CD4-positive, alpha-beta T cell treated with Interleukin-15 for 1 hour (primary cell): ENCODE results near the gene TULP3.

Source experiments
- DNase-seq: peaks from one replicate; pipeline ENCODE4 v3.0.0-alpha.2; 2020

TULP3 gene

DNA sequence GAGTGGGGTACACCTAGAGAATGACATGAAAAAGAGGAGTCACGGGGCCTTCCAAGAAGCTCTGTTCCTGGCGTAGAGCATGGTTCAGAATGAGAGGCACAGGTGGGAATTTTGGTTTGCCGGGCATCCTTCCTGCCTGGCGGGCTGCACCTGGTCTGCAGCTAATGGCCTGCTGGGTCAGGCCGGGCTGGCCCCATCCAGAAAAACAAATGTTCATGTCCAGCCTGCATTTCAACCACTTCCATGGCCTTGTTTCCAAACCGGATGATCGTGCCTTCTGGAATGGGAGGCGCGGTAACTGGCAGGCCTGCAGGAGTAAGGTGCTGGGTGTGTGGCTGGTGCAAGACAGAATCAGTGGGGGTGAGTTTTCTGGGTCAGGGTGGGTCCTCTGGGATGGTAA is 82.9 kb downstream of the TULP3 start:
- DNase-seq: no peak

DNA sequence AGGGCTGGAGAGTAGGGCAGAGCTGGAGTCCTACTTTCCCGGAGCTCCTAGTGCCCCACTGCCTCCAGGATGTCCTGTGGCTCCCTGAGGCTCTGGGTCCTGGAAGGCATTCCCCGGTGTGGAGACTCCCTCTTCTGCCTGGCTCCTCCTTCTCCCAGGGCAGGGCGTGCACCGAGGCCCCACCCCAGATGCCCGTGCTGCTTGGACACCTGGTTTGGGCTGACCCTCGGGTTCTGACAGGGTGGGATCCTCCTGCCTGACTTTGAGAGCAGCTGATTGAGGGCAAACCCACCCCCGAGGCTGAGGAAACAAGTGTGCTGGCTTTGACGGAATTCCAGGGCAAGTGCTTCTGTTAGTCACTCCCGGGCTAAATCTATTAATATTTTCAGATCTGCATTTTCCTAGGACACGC is 83.9 kb downstream of the TULP3 start:
- no peak for DNase-seq

DNA sequence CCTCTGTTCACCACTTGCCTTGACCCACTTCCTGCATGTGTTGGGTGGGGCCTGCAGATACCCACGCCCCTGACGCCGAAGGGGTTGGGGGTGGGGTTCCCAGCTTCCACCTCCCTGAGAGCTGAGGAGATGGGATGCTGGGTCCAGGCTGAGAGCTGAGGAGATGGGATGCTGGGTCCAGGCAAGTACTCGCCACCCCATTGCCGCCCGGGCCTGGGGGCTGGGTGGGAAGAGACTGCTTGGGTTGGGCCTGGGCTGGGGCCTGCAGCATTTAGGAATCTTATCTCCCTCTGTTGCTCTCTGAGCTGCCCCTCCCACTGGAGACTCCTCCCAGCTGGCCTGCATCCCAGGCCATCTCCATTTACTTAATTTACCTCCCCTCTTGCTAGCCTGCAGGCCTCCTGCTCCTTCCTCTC is 85.9 kb downstream of the TULP3 start:
- no peak for DNase-seq

DNA sequence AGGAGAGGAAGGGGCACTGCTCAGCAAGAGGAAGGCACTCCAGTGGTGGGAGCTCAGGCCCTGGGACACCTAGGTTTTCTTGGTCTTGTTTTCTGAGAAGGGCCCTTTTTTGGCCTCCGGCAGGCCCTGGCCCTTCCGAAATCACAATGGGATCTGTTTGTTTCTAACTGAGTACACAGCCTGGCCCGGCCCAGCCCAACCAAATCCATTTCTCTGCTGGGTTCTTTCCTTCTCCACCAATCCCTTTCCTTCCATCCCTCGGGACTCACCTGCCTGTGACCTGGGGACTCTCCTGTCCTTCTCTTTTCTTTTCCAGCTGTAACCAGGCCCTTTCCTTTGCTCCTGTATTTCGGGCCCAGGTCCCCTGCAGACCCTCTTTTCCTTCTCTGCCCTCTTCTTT is 87.1 kb downstream of the TULP3 start:
- DNase-seq: no peak

DNA sequence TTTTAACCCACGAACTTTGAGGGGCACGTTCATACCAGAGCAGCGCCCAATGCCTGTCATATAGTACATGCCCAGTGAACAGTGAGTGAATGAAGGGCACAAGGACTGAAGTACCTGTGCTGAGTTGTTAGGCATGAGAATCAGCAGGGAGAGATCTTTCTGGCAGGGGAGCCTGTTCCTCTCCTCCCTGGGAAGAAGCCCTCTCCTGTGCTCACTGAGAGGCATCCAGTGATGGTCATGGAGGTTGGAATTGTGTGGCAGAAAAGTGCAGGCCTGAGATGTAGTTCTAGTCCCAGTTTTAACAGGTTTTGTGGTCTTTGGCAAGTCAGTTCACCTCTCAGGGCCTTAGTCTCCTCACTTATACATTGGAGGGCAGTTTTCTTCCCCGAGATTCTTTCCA is 89.1 kb downstream of the TULP3 start:
- no peak for DNase-seq

DNA sequence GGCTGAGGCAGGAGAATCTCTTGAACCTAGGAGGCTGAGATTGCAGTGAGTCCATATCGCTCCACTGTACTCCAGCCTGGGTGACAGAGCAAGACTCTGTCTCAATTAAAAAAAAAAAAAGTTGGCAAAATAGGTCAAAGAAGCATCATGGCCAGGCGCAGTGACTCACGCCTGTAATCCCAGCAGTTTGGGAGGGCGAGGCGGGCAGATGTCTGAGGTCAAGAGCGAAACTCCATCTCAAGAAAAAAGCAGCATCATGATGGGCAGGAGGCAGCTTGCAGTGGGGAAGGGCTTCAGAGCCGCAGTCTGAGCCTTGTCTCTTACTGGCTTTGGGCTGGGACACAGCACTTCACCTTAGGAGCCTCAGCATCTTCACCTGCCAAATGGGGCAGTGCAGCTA is 89.9 kb downstream of the TULP3 start:
- no peak for DNase-seq

DNA sequence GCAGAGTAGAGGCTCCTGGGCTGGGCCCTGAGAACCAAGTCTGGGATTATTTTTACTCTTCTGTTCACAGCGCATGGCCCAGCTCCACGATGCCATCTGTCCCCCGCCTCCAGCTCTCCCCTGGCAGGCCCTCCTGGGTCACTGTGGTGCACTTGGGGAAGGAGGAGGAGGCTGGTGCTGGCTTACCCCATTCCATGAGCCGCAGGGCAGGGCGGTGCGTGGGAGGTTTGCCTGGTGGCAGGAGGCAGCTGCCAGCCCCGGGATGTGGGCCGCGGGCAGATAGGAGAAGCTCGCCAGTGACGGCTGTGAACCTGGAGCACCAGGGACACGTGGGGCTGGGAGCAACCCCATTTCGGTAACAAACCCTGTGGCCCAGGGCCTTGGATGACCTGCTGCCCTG is 91.7 kb downstream of the TULP3 start:
- no peak for DNase-seq

DNA sequence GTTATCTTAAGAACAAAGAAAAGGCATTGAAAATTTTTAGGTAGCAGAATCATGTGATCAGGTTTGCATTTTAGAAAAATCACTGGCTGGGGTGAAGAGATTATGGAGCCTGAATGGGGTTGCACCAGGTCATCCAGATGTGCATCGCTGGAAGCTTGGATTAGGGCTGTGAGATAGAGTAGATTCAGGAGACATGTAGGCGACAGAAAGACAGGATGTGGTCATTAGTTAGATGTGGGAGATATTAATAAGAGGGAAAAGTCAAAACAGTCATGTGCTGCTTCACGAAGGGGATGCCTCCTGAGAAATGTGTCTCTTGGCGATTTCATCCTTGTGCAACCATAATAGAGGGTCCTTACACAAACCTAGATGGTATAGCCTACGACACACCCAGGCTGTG is 93.6 kb downstream of the TULP3 start:
- DNase-seq: no peak

DNA sequence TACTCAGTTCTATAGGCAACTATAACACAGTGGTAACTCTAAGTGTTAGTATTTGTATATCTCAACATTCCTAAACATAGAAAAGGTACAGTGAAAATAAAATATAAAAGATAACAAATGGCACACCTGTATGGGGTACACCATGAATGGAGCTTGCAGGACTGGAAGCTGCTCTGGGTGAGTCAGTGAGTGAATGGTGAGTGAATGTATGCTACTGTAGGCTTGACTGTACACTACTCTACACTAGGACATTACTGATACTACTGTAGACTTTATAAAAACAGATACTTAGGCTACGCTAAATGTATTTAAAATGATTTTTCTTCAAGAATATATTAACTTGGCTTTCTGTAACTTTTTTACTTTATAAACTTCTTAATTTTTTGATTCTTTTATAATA is 94.0 kb downstream of the TULP3 start:
- no peak for DNase-seq

DNA sequence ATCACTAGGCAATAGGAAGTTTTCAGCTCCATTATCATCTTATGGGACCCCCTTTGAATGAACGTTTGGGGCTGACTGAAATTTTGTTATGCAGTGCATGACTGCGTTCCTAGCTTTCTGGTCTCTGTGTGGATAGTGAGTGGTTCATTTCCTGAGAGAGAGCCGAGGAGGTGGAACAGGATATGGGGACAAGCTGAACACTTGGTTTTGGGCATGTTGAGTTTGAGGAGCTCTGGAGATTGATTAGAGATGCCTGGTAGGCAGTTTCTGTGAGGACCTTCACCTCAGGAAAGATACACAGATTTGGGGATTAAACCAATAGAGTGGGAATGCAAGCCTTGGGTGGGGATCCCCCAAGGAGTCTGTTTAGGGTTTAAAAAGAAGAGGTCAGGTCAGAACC is 96.2 kb downstream of the TULP3 start:
- DNase-seq: no peak

DNA sequence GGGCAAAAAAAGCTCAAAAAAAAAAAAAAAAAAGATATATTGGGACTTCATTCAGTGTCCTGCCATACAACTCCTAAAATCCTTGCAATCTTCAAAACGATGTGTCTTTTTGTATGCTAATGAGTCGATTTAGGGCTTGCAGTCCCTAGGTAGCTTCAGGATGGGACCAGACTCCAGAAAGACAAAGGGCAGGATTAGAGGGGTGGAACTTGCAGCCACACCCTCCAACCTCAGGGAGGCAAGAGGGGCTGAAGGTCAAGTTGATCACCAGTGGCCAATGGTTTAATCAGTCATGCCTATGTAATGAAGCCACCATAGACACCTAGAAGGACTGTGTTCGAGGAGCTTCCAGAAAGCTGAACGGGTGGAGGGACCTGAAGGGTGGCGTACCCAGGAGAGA is 97.8 kb downstream of the TULP3 start:
- no peak for DNase-seq
